Sigmoid colon (tissue), 7 donors: Measurements from ENCODE around the gene AATK. TPM values are rescaled to one million over a fixed set of nuclear protein-coding genes. Genes with fewer than 3 reads are reported as not detected.

Experiments used
- DNase-seq: peaks from one replicate; pipeline ENCODE4 v3.0.0-alpha.2; 2019
- H3K27ac ChIP-seq, 4 donors: fragments of 200-600 bp; sonication (generic); one replicate each; pipeline ENCODE4 v1.5.1; 2016 to 2019; ENCODE audit warnings: mild to moderate bottlenecking in 1 of 4
- H3K27me3 ChIP-seq, 3 donors: fragments of 200-600 bp; sonication (generic); one replicate each; pipeline ENCODE4 v1.5.1; 2019; ENCODE audit warnings: mild to moderate bottlenecking in 1 of 3
- H3K36me3 ChIP-seq, 4 donors: fragments of 200-600 bp; sonication (generic); one replicate each; pipeline ENCODE4 v1.5.1; 2016 to 2019
- H3K4me1 ChIP-seq, 4 donors: fragments of 200-600 bp; sonication (generic); one replicate each; pipeline ENCODE4 v1.5.1; 2017 to 2019
- H3K4me3 ChIP-seq, 4 donors: fragments of 200-600 bp; sonication (generic); one replicate each; pipeline ENCODE4 v1.5.1; 2017 to 2019; ENCODE audit warnings: mild to moderate bottlenecking in 2 of 4, moderate library complexity in 1 of 4
- H3K9me3 ChIP-seq, 4 donors: fragments of 200-600 bp in 3 of 4; sonication (generic) in 3 of 4; one replicate each; pipeline versions ENCODE4 v1.5.1 to v1.6.1; 2013 to 2019
- CTCF ChIP-seq, 4 experiments: fragments of 450-650 bp in 3 of 4; fragments of 200-600 bp in 1 of 4; IDR thresholded peaks; one replicate each; pipeline ENCODE4 v1.5.1; 2016 to 2019; ENCODE audit warnings: antibody characterized with exemption in 4 of 4, mild to moderate bottlenecking in 3 of 4, moderate library complexity in 2 of 4
- EP300 ChIP-seq, 4 donors: sonication (generic); formaldehyde crosslinking; IDR thresholded peaks; one replicate each; pipeline ENCODE4 v1.6.1; 2017; ENCODE audit warnings: antibody characterized with exemption in 4 of 4
- POLR2A ChIP-seq, 2 donors: fragments of 450-650 bp; IDR thresholded peaks; one replicate each; pipeline ENCODE4 v1.6.1; 2016; ENCODE audit warnings: antibody characterized with exemption in 2 of 2, mild to moderate bottlenecking in 2 of 2, moderate library complexity in 2 of 2
- POLR2AphosphoS5 ChIP-seq, 4 donors: sonication (generic); formaldehyde crosslinking; IDR thresholded peaks; one replicate each; pipeline ENCODE4 v1.6.1; 2017; ENCODE audit warnings: antibody characterized with exemption in 4 of 4
- WGBS, 2 donors: extraction: QIAGEN DNeasy Blood & Tissue Kit; methylation state at CpG; one replicate each; pipeline ENCODE4 v1.1.7; 2013; 5-methylcytosine and 5-hydroxymethylcytosine counted together
- intact Hi-C: fragments of 100-400 bp; cut with DNase I; formaldehyde crosslinking; loops from one replicate; pipeline ENCODE4 v1.15.1; 2023
- polyA plus RNA-seq, 3 donors: library from polyadenylated mRNA; stranded (reverse); fragments of 200-250 nt; gene quantifications; one replicate each; pipeline ENCODE4 v1.2.3, GENCODE V29; 2013
- total RNA-seq, 4 donors: library from RNA; depleted of rRNA; stranded (reverse); fragments of >200 nt; gene quantifications; one replicate each; pipeline ENCODE4 v1.1.0, GENCODE V29; 2016
- donor health status: healthy with polysubstance abuse.
- donor health status: Bipolar disorder and iron deficiency.
- donor health status: healthy.

AATK gene
- total and polyA plus RNA-seq, 7 donors, result 0.16 to 9.6 (median 4.2) TPM

- Histone ChIP-seq H3K9me3 (no peaks in the 10 kb centered on the region), H3K27ac (no peak overlapping the region), H3K4me1 (no peaks in the 10 kb centered on the region), H3K27me3 (peaks cover 0 to 30% (median 9%) of the 10 kb centered on the region in 3 donors), H3K36me3 (no peaks in the 10 kb centered on the region), H3K4me3 (no peak overlapping the region)
- 90 to 92% methylated on average over 19 of the region's 19 CpGs for WGBS, 2 donors
- no peak for DNase-seq
- intact Hi-C loops, result no loop called here
- TF ChIP-seq EP300 (IDR thresholded peaks at IDR 0.05) (no peak), CTCF (IDR thresholded peaks at IDR 0.05) (no peak), POLR2AphosphoS5 (IDR thresholded peaks at IDR 0.05) (no peak), POLR2A (IDR thresholded peaks at IDR 0.05) (no peak)
Measured at GRCh38 chr17:81181811-81182185, 15.8 kb upstream of the AATK start.

- Histone ChIP-seq H3K36me3 (no peaks in the 10 kb centered on the region), H3K27me3 (peaks cover 0 to 30% (median 9%) of the 10 kb centered on the region in 3 donors), H3K4me1 (no peaks in the 10 kb centered on the region), H3K27ac (no peak overlapping the region), H3K9me3 (no peaks in the 10 kb centered on the region), H3K4me3 (no peak overlapping the region)
- no peak for TF ChIP-seq EP300 (IDR thresholded peaks at IDR 0.05)
- no peak for TF ChIP-seq POLR2AphosphoS5 (IDR thresholded peaks at IDR 0.05)
- WGBS, 2 donors, result 90 to 93% methylated on average over 49 of the region's 49 CpGs
- no peak for DNase-seq
- intact Hi-C loops, result no loop called here
Measured at GRCh38 chr17:81180836-81181810, 15.1 kb upstream of the AATK start.

- no peaks in the 10 kb centered on the region for H3K36me3 ChIP-seq
- no peak for DNase-seq
- peaks cover 0 to 3% (median 0%) of the 10 kb centered on the region in 4 donors for H3K9me3 ChIP-seq
- no peaks in the 10 kb centered on the region for H3K4me1 ChIP-seq
- 81 to 86% methylated on average over 12 of the region's 12 CpGs for WGBS, 2 donors
- H3K27ac ChIP-seq, result no peak overlapping the region
- no peak for TF ChIP-seq POLR2A (IDR thresholded peaks at IDR 0.05)
- no peak for TF ChIP-seq EP300 (IDR thresholded peaks at IDR 0.05)
- no peak for TF ChIP-seq CTCF (IDR thresholded peaks at IDR 0.05)
- no peak for TF ChIP-seq POLR2AphosphoS5 (IDR thresholded peaks at IDR 0.05)
- no peak overlapping the region for H3K4me3 ChIP-seq
- intact Hi-C loops, result no loop called here
- H3K27me3 ChIP-seq, result peaks cover 0 to 30% (median 9%) of the 10 kb centered on the region in 3 donors
Measured at GRCh38 chr17:81179861-81180260, 13.8 kb upstream of the AATK start.

- Histone ChIP-seq H3K4me1 (no peaks in the 10 kb centered on the region), H3K27me3 (peaks cover 0 to 26% (median 9%) of the 10 kb centered on the region in 3 donors), H3K27ac (no peak overlapping the region), H3K9me3 (peaks cover 0 to 3% (median 0%) of the 10 kb centered on the region in 4 donors), H3K36me3 (no peaks in the 10 kb centered on the region), H3K4me3 (no peak overlapping the region)
- 78 to 82% methylated on average over 9 of the region's 9 CpGs for WGBS, 2 donors
- no peak for DNase-seq
- TF ChIP-seq POLR2A (IDR thresholded peaks at IDR 0.05) (no peak), CTCF (IDR thresholded peaks at IDR 0.05) (no peak), POLR2AphosphoS5 (IDR thresholded peaks at IDR 0.05) (no peak), EP300 (IDR thresholded peaks at IDR 0.05) (no peak)
- intact Hi-C loops, result no loop called here
Measured at GRCh38 chr17:81179220-81179619, 13.2 kb upstream of the AATK start.
